ENCODE measurements around the gene SLC37A4. TPM values are rescaled to one million over a fixed set of nuclear protein-coding genes. Genes with fewer than 3 reads are reported as not detected.

The SLC37A4 gene
- total and polyA plus RNA-seq, 2 of the 13 experiments (the other 11 are each of a cell fraction or from before 2014, with no cell fraction given): 43.0 to 56.1 TPM

- 0 out of 2 replicates have a peak, but pooled peaks have one; percentile 65 for TF ChIP-seq TRAFD1 (CRISPR knock-in tag; IDR thresholded peaks at IDR 0.05; ENCODE audit: borderline replicate concordance)
- no peak for TF ChIP-seq LCORL (IDR thresholded peaks at IDR 0.05)
- TF ChIP-seq LCORL (CRISPR knock-in tag; IDR thresholded peaks at IDR 0.05): no peak
- TF ChIP-seq TGIF2 (CRISPR knock-in tag; IDR thresholded peaks at IDR 0.05): no peak
- TF ChIP-seq KAT2B (IDR thresholded peaks at IDR 0.05; ENCODE audit: borderline replicate concordance, low read depth, low read length): no peak
- TF ChIP-seq MEF2D (CRISPR knock-in tag; IDR thresholded peaks at IDR 0.05): no peak
- TF ChIP-seq ZNF672 (CRISPR knock-in tag; IDR thresholded peaks at IDR 0.05): no peak
- TF ChIP-seq HOXA7 (CRISPR knock-in tag; IDR thresholded peaks at IDR 0.05): no peak
- TF ChIP-seq, protein P1, sequence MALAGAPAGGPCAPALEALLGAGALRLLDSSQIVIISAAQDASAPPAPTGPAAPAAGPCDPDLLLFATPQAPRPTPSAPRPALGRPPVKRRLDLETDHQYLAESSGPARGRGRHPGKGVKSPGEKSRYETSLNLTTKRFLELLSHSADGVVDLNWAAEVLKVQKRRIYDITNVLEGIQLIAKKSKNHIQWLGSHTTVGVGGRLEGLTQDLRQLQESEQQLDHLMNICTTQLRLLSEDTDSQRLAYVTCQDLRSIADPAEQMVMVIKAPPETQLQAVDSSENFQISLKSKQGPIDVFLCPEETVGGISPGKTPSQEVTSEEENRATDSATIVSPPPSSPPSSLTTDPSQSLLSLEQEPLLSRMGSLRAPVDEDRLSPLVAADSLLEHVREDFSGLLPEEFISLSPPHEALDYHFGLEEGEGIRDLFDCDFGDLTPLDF (CRISPR knock-in tag; IDR thresholded peaks at IDR 0.05): no peak
- TF ChIP-seq ZUFSP (CRISPR knock-in tag; IDR thresholded peaks at IDR 0.05; ENCODE audit: borderline replicate concordance): no peak
- no peak for TF ChIP-seq ZNF784 (CRISPR knock-in tag; IDR thresholded peaks at IDR 0.05; ENCODE audit: borderline replicate concordance)
- no peak for TF ChIP-seq ZNF326 (CRISPR knock-in tag; IDR thresholded peaks at IDR 0.05; ENCODE audit: borderline replicate concordance)
- TF ChIP-seq ZNF616 (CRISPR knock-in tag; IDR thresholded peaks at IDR 0.05; ENCODE audit: low read depth): no peak
- TF ChIP-seq ZSCAN31 (CRISPR knock-in tag; IDR thresholded peaks at IDR 0.05; ENCODE audit: low read depth): peak; percentile 94
- no peak for TF ChIP-seq TMF1 (CRISPR knock-in tag; IDR thresholded peaks at IDR 0.05; ENCODE audit: low read depth)
- TF ChIP-seq NCOR1 (IDR thresholded peaks at IDR 0.05; ENCODE audit: borderline replicate concordance, low read length): peak; percentile 55; the same call in 1 of the 2 replicates
- TF ChIP-seq ZNF281 (CRISPR knock-in tag; IDR thresholded peaks at IDR 0.05; ENCODE audit: borderline replicate concordance): no peak
- no peak for TF ChIP-seq HCFC1 (IDR thresholded peaks at IDR 0.05; ENCODE audit: low read depth, low read length)
- TF ChIP-seq NR1H2 (CRISPR knock-in tag; IDR thresholded peaks at IDR 0.05; ENCODE audit: borderline replicate concordance, low read depth): no peak
- no peak for TF ChIP-seq NFKBIZ (CRISPR knock-in tag; IDR thresholded peaks at IDR 0.05)
- TF ChIP-seq, protein P2, sequence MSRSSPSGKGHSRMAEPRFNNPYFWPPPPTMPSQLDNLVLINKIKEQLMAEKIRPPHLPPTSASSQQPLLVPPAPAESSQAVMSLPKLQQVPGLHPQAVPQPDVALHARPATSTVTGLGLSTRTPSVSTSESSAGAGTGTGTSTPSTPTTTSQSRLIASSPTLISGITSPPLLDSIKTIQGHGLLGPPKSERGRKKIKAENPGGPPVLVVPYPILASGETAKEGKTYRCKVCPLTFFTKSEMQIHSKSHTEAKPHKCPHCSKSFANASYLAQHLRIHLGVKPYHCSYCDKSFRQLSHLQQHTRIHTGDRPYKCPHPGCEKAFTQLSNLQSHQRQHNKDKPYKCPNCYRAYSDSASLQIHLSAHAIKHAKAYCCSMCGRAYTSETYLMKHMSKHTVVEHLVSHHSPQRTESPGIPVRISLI (CRISPR knock-in tag; IDR thresholded peaks at IDR 0.05; ENCODE audit: borderline replicate concordance): no peak
These were observed 6.1 kb downstream of the SLC37A4 start (continued) for GRCh38 chr11:119024430-119025098.

All from HepG2 (cell line).